ENCODE data around the gene RIC8B.

The RIC8B gene

GRCh38 chr12:106901276-106901675 is 126.8 kb downstream of the RIC8B start:
- TF ChIP-seq CTCF (IDR thresholded peaks at IDR 0.05; ENCODE audit: low read depth, low read length): no peak
- no peak overlapping the region for H3K4me3 ChIP-seq (ENCODE audit: low read depth, low read length)

GRCh38 chr12:106902053-106902452 is 127.6 kb downstream of the RIC8B start:
- TF ChIP-seq CTCF (IDR thresholded peaks at IDR 0.05; ENCODE audit: low read depth, low read length): no peak
- no peak overlapping the region for H3K4me3 ChIP-seq (ENCODE audit: low read depth, low read length)

- no peak for TF ChIP-seq CTCF (IDR thresholded peaks at IDR 0.05; ENCODE audit: low read depth, low read length)
- H3K4me3 ChIP-seq (ENCODE audit: low read depth, low read length): peak overlapping the region; percentile 51
Observed at GRCh38 chr12:106903241-106903945, 128.9 kb downstream of the RIC8B start.

GRCh38 chr12:106906715-106907114 is 132.2 kb downstream of the RIC8B start:
- no peak for TF ChIP-seq CTCF (IDR thresholded peaks at IDR 0.05; ENCODE audit: low read depth, low read length)
- no peak overlapping the region for H3K4me3 ChIP-seq (ENCODE audit: low read depth, low read length)

GRCh38 chr12:106907411-106907810 is 132.9 kb downstream of the RIC8B start:
- TF ChIP-seq CTCF (IDR thresholded peaks at IDR 0.05; ENCODE audit: low read depth, low read length): no peak
- no peak overlapping the region for H3K4me3 ChIP-seq (ENCODE audit: low read depth, low read length)

- no peak for TF ChIP-seq CTCF (IDR thresholded peaks at IDR 0.05; ENCODE audit: low read depth, low read length)
- H3K4me3 ChIP-seq (ENCODE audit: low read depth, low read length): no peak overlapping the region
Observed at GRCh38 chr12:106907846-106908245, 133.4 kb downstream of the RIC8B start.

GRCh38 chr12:106908561-106908960 is 134.1 kb downstream of the RIC8B start:
- TF ChIP-seq CTCF (IDR thresholded peaks at IDR 0.05; ENCODE audit: low read depth, low read length): no peak
- no peak overlapping the region for H3K4me3 ChIP-seq (ENCODE audit: low read depth, low read length)
